NOMO-1 treated with DMSO at 0.1 percent for 48 hours (cell line): ENCODE data around the gene WWP2.
"Not testable (repeated sequence)": the region's sequence is repeated elsewhere in the genome, so short reads cannot be mapped to it uniquely, and the experiment has no call there.

Source experiments
- DNase-seq: peaks from one replicate; lab custom pipeline; 2025; ENCODE audit not compliant: unreplicated experiment; lab: John Stamatoyannopoulos, UW

WWP2 gene

GRCh38 chr16:69972935-69973334 lies 210.8 kb downstream of the WWP2 start:
- not testable (repeated sequence) for DNase-seq

- not testable (repeated sequence) for DNase-seq
These were observed 223.1 kb downstream of the WWP2 start for GRCh38 chr16:69985196-69985595.
